IPS DF 4.7 (cell line): ENCODE results near the gene APEH.
A peak's percentile ranks its signal among the peaks of the same experiment; 100 is the strongest.
"Not testable (repeated sequence)": the region's sequence is repeated elsewhere in the genome, so short reads cannot be mapped to it uniquely, and the experiment has no call there.

Experiments used
- DNase-seq: peaks from one replicate; pipeline ENCODE4 v3.0.0-alpha.2; 2013; ENCODE audit warnings: low spot score; ENCODE audit errors: extremely low read depth

APEH gene

DNA sequence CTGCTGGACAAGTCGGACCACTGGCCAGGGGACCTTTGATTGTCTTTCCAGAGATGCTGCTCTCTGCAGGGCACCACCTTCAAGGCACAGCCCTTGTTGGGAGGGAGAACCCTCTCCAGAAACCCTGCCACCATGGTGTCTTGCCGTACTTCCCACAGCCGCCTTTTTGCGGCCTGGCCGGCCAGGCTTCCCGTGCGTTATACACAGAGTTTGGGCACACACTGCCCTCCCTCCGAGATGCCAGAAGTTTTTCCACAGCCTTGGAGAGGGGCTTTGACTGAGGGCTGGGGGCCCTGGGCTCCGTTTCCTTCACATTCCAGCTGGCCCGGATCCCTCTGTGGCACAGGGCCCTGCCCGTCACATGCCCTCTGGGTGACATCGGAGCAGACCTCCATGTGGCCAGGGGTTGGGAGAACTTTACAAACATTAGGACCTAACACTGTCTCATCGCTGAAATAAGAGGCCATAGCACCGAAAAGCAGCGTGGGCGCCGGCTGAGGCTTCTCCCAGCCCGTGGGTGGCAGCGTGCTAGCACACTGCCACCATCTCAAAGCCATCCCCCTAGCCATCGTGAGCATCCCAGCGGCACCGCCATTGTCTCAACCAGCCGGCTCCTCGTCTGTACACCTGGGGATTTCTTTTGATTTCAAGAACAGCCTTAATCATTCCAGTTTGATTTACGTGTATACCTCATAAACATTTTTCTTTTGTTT is 6.3 kb upstream of the APEH start:
- no peak for DNase-seq

DNA sequence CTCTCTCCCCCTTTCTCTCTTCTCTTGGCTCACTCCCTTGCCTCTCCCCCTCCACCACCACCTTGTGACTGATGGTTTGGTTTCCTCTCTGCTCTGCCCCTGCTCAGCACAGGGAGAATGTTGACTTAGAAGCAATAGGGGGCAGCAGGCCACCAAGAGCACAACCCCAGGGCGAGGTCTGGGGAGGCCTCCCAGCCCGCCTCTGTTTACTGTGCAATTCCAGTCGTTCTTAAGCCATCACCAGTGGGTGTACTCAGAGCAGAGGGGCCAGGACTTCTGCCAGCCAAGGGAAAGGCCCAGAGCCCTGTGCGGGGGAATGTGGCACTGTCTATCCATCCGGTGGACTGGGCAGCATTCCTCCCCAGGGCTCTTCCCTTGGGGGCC is 5.7 kb upstream of the APEH start:
- no peak for DNase-seq

DNA sequence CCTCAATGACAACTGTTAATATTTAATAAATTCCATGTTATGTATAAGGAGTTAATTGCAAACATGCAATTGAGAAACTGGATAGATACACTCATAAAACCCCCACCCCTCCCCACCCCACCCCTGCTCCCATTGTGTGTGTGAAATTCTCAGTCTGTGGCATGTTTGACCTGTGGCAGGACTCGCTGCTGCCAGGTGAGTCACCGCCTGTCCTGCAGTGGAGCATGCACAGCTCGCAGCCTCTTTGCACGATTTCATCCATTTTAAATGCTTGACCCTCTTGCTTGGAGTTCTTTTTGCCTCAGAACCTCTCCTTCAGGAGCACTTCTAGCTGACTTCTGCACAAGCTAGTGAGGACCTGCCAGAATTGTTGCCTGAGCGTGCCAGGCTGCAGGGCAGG is 5.3 kb upstream of the APEH start:
- no peak for DNase-seq

DNA sequence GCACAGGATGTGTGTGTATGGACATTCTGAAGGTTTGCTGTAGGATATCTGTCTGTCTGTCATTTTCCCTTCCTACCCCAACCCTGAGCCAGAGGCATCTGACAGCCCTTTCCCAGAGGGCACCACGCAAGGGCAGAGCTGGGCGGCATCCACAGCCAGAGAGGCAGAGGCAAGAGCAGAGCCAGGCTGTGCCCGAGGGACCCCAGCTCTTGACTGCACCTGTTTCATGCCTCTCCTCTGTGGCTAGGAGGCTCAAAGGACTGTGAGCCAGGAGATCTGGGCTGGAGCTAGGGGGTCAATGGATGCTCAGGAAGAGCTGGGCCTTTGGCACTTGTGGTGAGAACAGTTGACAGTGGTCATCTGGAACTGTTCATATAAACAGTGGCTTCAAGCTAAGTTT is 4.8 kb upstream of the APEH start:
- DNase-seq, result no peak

DNA sequence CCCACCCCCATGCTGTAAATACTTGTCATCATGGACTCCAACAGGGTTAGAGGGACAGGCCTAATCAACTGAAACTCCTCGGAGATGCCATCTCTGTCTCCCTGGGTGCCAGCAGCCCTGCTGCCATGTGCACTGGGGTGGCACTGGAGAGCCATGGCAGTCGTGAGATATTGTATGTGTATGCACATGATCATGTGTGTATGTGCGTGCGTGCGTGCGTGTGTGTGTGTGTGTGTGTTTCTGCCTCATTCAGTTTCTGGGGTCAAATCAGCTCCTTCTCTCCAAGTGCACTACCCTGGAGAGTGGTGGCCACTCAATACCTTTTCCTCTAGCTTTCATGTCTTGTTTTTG is 3.2 kb upstream of the APEH start:
- no peak for DNase-seq

DNA sequence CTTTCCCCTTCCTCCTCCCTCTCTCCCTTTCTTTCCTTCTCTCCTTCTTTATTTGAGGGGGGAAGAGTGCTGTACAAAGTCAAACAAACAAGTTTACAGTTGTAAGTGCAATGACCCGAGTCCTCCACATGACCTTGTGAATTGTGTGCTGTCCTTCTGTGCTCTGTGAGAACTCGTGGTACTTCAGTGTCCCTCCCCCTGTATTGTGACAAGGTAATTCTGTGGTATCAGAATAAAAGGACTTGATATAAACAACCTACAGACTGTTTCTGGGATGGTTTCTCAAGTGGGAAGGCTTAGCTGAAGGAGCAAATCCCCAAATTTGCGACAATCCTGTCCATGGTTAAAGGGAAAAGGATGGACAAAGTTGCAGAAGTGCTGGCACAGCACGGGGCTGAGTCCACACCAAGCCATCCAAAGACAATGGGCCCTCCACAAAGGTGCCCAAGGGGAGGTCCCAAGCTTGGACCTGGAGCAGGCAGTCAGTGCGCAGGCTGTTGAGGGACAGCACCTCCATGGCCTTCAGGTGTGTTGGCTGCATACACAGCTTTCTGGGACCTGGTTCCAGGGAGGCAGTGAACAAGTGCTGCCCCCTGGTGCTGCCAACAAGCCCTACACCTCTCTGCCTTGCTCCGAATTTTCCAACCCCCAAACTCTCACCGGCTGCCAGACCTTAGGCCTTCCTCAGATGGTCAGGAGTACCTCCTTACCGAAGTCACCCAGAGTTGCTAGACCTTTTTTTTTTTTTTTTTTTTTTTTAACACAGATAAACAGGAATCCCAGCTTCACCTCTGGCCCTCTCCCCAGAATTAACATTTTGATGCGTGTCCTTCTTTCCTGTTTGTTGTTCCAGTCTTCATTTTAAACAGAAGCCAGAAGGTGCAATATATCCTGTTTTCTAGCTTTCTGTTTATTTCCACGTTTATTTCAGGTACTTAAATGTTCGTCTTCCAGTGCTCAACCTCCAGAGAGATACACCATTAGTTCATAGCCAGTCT is 2.6 kb upstream of the APEH start:
- peak; percentile 79 for DNase-seq

DNA sequence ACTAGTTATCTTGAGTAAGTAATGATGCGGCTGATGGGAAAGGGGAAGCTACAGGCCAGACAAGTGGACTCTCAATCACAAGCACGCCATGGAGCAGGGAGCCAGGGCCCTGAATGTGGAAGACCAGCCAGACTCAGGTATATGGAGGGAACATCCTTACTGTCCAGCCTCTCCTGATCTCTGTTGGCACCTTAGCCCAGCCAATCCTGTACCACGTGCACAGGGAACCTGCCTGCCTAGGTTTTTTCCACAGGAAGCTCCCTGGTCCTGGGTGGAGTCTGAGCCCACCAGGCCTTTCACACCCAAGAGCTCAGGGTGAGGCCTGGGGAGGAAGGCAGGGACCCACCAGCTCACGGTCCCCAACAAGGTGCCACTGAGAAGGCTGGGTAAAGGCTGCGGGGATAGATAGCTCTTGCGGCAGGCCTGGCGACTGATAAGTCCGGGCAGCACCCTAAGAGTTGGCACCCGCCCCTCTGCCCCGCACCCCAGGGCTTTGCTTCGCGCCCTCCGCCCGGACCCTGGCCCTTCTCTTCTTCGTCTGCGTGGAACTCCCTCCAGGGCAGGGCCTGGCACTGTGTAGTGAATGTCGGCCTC is 933 bp upstream of the APEH start:
- DNase-seq, result no peak

DNA sequence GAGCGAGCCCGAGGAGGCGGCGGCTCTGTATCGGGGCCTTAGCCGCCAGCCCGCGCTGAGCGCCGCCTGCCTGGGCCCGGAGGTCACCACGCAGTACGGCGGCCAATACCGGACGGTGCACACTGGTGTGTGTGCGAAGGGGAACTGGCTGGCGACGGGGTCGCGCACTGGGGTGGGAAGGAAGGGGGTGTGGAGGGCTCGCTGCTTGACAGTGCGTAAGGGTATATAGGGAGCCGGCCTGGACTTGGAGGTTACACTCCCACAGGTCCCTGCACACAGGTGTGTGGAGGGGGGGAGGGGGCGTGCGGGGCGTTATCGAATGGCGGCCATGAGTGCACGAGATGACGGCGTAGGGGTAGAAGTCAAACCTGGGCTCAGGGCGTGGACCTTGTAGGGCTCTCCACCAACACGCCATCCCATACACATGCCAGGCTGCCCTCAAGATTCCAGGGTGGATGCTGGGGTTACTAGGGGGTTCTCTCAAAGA is 389 bp downstream of the APEH start:
- no peak for DNase-seq

DNA sequence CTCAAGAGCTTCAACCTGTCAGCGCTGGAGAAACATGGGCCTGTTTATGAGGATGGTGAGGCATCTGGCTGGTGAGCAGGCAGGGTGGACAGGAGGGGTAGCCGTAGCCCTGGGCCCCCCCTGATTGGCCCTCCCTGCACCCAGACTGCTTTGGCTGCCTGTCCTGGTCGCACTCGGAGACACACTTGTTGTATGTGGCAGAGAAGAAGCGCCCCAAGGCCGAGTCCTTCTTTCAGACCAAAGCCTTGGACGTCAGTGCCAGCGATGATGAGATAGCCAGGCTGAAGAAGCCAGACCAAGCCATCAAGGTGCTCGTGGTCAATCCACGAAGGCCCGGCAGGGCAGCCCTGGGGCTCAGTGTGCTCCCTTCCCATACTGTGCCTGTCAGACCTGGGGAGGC is 1.8 kb downstream of the APEH start:
- DNase-seq, result no peak

DNA sequence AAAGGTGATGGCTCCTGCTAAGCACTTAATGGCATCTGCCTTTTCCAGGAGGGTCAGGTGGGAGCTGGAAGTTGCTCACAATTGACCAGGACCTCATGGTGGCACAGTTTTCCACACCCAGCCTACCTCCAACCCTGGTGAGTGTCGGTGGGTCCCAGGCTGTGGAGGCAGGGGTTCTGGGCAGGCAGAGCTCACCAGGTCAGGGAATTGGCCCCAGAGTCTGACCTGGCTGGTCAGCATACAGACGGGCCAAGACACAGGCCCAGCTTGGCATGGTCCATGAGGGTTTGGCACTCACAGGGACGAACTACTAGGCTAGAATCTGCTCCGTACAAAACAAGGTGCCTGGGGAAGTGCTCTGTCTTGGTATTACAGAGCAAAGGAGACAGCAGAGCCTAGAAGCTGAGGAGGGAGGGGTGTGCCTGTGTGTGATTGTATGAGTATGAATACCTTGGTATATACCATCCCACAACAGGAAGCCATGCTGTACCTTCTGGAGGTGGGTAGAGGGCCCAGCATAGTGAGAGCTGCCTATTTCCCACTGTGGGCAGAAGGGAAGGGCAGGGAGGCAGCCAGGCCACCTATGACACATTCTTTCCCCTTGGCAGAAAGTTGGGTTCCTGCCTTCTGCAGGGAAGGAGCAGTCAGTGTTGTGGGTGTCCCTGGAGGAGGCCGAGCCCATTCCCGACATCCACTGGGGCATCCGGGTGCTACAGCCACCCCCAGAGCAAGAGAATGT is 6.5 kb downstream of the APEH start:
- no peak for DNase-seq

DNA sequence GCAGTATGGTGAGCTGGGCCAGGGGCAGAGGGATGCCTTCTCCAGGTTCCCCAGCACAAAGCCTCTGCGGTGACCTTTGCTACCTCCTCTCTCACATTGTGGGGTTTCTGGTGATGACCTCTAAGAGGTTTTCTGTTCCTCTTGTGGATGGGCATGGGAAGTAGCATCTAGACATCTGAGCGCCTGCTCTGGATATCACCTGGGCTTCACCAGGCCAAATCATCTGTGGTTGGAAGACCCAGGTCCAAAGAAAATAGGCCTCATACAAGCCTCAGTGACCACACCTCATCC is 7.0 kb downstream of the APEH start:
- no peak for DNase-seq

DNA sequence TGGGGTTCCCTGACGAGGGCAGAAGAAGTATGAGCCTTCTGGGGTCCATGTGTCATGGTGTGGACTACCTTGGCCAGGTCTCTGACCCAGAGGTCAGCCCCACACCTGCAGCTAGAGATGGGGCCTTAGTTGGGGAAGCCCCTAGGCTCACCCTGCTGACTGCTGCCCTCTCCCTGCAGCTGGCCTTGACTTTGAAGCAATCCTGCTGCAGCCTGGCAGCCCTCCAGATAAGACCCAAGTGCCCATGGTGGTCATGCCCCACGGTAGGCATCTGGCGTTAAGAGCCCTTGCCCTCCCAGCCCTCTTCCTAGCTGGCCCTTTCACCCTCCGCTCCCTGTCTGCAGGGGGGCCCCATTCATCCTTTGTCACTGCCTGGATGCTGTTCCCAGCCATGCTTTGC is 7.4 kb downstream of the APEH start:
- no peak for DNase-seq

DNA sequence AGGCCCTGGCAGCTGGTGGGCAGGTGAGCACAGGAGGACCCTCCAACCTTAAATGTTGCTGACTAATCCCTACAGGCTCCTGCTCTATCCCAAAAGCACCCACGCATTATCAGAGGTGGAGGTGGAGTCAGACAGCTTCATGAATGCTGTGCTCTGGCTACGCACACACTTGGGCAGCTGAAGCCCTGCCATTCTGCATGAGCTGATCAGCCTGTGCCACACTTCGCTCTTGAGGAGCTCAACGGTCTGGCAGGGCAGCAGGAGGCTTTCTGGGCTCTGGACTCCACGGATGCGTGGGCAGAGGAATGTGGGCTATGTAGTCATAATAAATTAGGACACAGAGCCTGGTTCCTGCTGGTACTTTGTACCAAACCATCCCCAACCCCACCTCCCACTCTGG is 9.0 kb downstream of the APEH start:
- DNase-seq, result no peak

DNA sequence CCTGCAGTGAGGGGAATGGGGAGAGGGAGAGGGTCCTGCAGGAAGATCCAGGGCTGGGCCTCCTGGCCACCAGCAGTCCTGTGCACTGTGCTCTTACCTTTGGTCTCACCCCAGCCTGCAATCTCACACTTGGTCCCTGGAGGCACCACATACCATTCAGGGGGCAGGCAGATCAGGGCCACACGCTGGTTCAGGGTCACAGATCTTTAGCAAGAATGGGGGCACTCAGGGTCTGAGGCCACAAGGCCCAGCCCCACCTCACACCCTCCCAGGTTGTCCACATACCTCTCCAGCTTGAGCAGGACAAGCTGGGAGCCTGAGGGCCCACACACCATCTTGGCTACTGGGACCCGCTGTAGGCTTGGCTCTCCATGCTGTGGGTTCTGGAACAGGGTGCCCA is 10.3 kb downstream of the APEH start:
- DNase-seq, result not testable (repeated sequence)

DNA sequence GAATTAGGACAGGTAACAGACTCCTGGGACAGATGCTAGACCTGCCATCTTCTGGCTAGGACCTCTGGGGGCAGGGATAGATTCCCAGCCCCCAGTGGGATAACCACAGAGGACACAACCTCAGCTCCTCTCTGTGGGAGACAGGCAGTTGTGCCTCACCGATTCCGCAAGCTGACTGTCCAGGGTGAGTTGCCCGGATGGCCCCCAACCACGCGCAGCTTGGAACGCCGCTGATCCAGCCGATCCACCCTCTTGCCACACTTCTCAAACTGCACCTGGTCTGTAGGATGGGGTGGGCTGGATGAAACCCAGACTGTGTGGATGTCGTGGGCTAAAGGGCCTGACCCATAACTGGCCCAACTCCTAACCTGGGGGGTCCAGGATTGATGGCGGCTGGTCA is 11.0 kb downstream of the APEH start:
- not testable (repeated sequence) for DNase-seq

DNA sequence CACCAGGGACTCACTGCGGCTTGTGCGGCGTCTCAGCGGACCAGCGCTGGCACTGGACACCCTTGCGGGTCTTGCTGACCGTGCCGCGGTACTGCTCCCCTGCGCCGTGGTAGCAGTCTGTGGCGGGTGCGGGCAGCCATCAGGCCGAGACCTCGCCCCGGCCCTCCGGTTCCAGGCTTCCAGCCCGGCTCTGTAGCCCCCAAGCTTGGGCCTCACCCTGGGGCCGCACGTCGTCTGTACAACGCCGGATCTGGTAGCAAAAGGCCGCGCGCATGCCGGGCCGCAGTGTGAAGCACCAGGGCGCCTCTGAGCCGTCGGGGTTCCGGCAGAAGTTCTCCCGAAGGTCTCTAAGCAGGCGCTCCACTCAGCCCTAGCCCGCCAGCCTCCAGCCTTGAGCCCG is 11.7 kb downstream of the APEH start:
- not testable (repeated sequence) for DNase-seq

DNA sequence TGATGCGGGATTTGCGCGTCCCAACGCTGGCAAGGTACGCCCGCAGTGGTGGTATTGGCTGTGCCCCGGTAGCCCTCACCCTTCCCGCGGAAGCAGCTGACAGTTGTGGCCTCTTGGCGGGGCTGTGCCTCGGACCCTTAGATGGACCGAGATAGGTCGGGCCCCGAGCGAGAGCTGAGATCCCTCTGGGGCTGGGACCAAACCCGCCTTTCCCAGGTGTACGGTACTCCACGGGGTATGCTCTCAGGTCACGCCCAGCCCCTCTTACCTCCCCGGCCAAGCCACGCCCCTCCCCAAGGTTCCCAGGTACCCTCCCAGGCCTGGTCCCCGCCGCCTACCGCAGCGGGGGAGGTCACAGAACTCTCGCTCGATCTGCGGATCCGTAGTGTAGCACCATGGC is 12.2 kb downstream of the APEH start:
- DNase-seq, result not testable (repeated sequence)

DNA sequence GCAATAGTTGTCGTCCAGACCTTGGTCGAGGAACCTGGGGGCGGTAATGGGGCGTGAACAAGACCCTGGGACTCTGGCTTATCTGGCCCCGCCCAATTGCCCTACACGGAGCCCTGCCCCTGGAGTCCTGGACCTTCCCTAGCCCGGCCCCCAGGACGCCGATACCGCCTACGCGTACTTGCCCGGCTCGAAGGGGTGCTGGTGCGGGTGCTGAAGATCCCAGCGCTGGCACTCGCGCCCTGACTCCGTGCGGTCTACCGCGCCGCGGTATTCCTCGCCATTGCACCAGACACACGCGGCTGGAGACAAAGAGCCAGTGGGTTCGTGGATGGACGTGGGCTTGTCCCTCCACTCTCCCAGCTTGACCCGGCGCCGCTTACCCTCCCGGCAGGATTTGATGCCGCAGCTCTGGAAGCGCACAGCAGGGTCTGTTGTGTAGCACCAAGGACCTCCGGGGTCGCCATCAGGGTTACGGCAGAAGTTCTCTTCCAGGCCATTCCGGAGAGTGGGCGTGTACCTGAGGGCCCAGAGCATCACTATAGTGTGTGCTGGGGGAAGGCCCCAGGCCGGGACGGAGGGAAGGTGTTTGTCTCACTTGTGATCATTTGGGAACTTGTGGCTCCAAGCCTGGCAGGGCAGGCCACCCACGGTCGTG is 12.7 kb downstream of the APEH start:
- not testable (repeated sequence) for DNase-seq

DNA sequence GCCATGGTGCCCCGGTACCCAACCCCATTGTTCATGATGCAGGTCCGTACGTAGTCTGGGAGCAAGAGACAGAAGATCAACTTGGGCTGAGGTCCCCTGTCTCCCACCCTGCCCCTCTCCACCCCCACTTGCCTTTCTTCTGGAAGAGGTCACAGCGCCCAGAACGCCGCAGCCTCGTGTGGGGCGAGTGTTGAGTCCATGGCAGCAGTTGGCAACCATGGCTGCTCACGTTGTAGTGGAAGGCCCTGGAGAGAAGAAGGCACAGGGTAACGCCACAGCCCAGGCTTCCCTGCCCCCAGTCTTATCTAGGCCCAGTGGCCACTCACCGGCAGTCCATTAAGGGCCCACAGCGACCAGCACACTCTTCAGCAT is 13.3 kb downstream of the APEH start:
- DNase-seq, result not testable (repeated sequence)

DNA sequence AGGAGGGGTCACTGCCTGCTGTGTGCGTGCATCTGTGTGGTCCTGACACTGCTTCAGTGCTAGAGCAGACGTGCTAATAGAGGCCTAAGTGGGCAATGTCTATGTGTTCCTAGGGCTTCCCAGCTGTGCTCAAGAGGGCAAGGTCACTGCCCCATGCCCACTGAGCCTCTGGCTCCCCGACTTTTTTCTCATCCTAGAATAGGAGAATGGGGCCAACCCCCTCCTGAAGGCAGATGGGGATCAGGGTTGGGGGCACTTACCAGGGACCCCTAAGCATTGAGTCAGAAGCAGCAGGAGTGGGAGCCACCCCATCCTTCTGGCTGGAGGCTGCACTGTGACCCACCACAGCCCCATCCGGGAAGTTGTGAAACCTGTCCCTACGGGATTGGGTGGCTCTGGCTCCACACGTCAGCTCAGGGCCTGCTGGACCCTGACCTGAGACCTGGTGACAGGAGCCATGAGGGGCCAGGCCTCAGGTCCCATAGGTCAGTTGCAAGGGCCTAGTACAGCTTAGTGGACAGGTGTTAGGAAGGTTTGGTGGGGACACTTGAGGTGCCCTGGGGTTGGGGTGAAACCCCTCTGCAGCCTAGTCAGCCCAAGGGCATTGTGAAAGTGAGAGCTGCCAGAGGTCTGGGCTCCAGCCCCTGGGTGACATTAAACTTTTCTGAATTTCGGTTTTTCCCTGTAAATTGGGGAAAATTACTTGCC is 14.3 kb downstream of the APEH start:
- DNase-seq, result not testable (repeated sequence)
